ENCODE results near the gene SLK. TPM values are rescaled to one million over a fixed set of nuclear protein-coding genes. Genes with fewer than 3 reads are reported as not detected.
A peak's percentile ranks its signal among the peaks of the same experiment; 100 is the strongest.

The SLK gene
- total RNA-seq, result 100 to 1,000 TPM in 1 of 4 donors, 10 to 100 TPM in 3; 68.1 to 120 (median 80.4) TPM

GRCh38 chr10:103966671-103967447 lies at the start of gene SLK:
Gene SLK, plus strand, starts transcription at chr10:103967140. Its CDS starts 606 bp downstream, at chr10:103967746.
- H3K9me3 ChIP-seq, result no peaks in the 10 kb centered on the region
- peaks cover 12 to 45% (median 12%) of the 10 kb centered on the region in 3 donors for H3K4me1 ChIP-seq
- peak within 1 kb of the TSS; percentile 80 to 99 (median 98) for H3K4me3 ChIP-seq
- H3K36me3 ChIP-seq, result no peaks in the 10 kb centered on the region
- H3K27me3 ChIP-seq, result no peaks in the 10 kb centered on the region
- peak in 3 of 4 donors; percentile 96 to 98 (median 97) for TF ChIP-seq POLR2A (IDR thresholded peaks at IDR 0.05)
- TF ChIP-seq CTCF (IDR thresholded peaks at IDR 0.05), result peak in 1 of 6 experiments; percentile 14
- H3K27ac ChIP-seq, result peak within 1 kb of the TSS; percentile 95 to 100 (median 99)
- peak; percentile 12 for DNase-seq
- 0% methylated on average over 1 to 4 of the region's 92 CpGs for WGBS, 2 donors
- intact Hi-C loops (cut with DNase I), result no loop called here

- Histone ChIP-seq H3K4me3 (peak overlapping the region; percentile 61 to 81 (median 76)), H3K27me3 (no peaks in the 10 kb centered on the region), H3K4me1 (peaks cover 15 to 73% (median 18%) of the 10 kb centered on the region in 3 donors), H3K27ac (peak overlapping the region; percentile 94 to 99 (median 97)), H3K36me3 (peaks cover 0 to 9% (median 0%) of the 10 kb centered on the region in 3 donors), H3K9me3 (no peaks in the 10 kb centered on the region)
- intact Hi-C loops (cut with DNase I), result no loop called here
- no peak for DNase-seq
- TF ChIP-seq CTCF (IDR thresholded peaks at IDR 0.05) (peak in 1 of 6 experiments; percentile 15), POLR2A (IDR thresholded peaks at IDR 0.05) (no peak)
- WGBS, 2 donors, result 1% methylated on average over 23 to 29 of the region's 29 CpGs
These were observed 49.5 kb upstream of the SLK start for GRCh38 chr10:103917302-103918052.

GRCh38 chr10:103918053-103918846 lies 48.7 kb upstream of the SLK start, which contains the start of gene STN1:
Gene STN1, minus strand, starts transcription at chr10:103918184. Its CDS starts 590 bp downstream, at chr10:103917594.
- intact Hi-C loops (cut with DNase I), result no loop called here
- TF ChIP-seq POLR2A (IDR thresholded peaks at IDR 0.05) (peak in 3 of 4 donors; percentile 89 to 95 (median 95)), CTCF (IDR thresholded peaks at IDR 0.05) (peak in 2 of 6 experiments; percentile 26 to 30)
- Histone ChIP-seq H3K27me3 (no peaks in the 10 kb centered on the region), H3K9me3 (no peaks in the 10 kb centered on the region), H3K27ac (peak within 1 kb of the TSS; percentile 94 to 99 (median 97)), H3K4me3 (peak within 1 kb of the TSS; percentile 61 to 81 (median 76)), H3K4me1 (peaks cover 15 to 80% (median 18%) of the 10 kb centered on the region in 3 donors), H3K36me3 (peaks cover 0 to 1% (median 0%) of the 10 kb centered on the region in 3 donors)
- peak; percentile 80 for DNase-seq
- WGBS, 2 donors, result 0 to 3% methylated on average over 6 to 17 of the region's 53 CpGs

GRCh38 chr10:103919648-103920025 lies 47.3 kb upstream of the SLK start:
- no peaks in the 10 kb centered on the region for H3K27me3 ChIP-seq
- H3K36me3 ChIP-seq, result no peaks in the 10 kb centered on the region
- no peak for DNase-seq
- intact Hi-C loops (cut with DNase I), result no loop called here
- no peak for TF ChIP-seq POLR2A (IDR thresholded peaks at IDR 0.05)
- no peak for TF ChIP-seq CTCF (IDR thresholded peaks at IDR 0.05)
- H3K4me1 ChIP-seq, result peaks cover 15 to 81% (median 20%) of the 10 kb centered on the region in 3 donors
- peak overlapping the region; percentile 2 to 99 (median 97) for H3K27ac ChIP-seq
- no peaks in the 10 kb centered on the region for H3K9me3 ChIP-seq
- H3K4me3 ChIP-seq, result no peak overlapping the region
- 93 to 100% methylated on average over 1 of the region's 1 CpG for WGBS, 2 donors
